H1 (cell line): ENCODE measurements around the gene KLHL10. TPM values are rescaled to one million over a fixed set of nuclear protein-coding genes. Genes with fewer than 3 reads are reported as not detected.

Experiments
- CTCF ChIA-PET: fragments of 300-600 bp; sonication (Branson Sonifier 250); formaldehyde crosslinking; loops from one replicate; lab custom pipeline; 2021; ENCODE audit not compliant: partially characterized antibody; lab: Charles Lee
- POLR2A ChIA-PET: fragments of 300-600 bp; sonication (Branson Sonifier 250); formaldehyde crosslinking; loops from one replicate; lab custom pipeline; 2021; ENCODE audit warnings: inconsistent platforms; ENCODE audit not compliant: partially characterized antibody; lab: Charles Lee
- DNase-seq, 2 experiments: peaks; one replicate each; pipeline versions ENCODE4 v3.0.0 to v3.0.0-alpha.2; 2010 to 2022; ENCODE audit warnings: low spot score in 2 of 2, low read depth in 1 of 2, mixed read lengths in 1 of 2
- FAIRE-seq: peaks from 2 replicates; lab custom pipeline; 2011; peaks lifted over from hg19 to GRCh38; lab: Jason Lieb, UNC
- H2AFZ ChIP-seq: 2 replicates; pipeline ENCODE4 v1.8.1; 2012; ENCODE audit warnings: low read length, inconsistent platforms
- H2AK5ac ChIP-seq: 2 replicates; pipeline ENCODE4 v1.6.1; 2013; ENCODE audit warnings: low read depth, low read length
- H2BK120ac ChIP-seq: replicated peaks from 2 replicates; pipeline ENCODE3; 2013; ENCODE audit warnings: low read depth, low read length, inconsistent platforms
- H2BK12ac ChIP-seq: 2 replicates; pipeline ENCODE4 v1.6.1; 2013; ENCODE audit warnings: low read depth, low read length
- H2BK15ac ChIP-seq: 2 replicates; pipeline ENCODE4 v1.6.1; 2013; ENCODE audit warnings: low read length
- H2BK20ac ChIP-seq: 2 replicates; pipeline ENCODE4 v1.6.1; 2013; ENCODE audit warnings: low read length
- H2BK5ac ChIP-seq: 2 replicates; pipeline ENCODE4 v1.6.1; 2013; ENCODE audit warnings: low read depth, low read length
- H3K14ac ChIP-seq: 2 replicates; pipeline ENCODE4 v1.6.1; 2013; ENCODE audit warnings: inconsistent platforms; ENCODE audit not compliant: insufficient read length
- H3K18ac ChIP-seq: 2 replicates; pipeline ENCODE4 v1.6.1; 2013; ENCODE audit warnings: low read length; ENCODE audit errors: extremely low read depth
- H3K23ac ChIP-seq: 2 replicates; pipeline ENCODE4 v1.6.1; 2013; ENCODE audit warnings: inconsistent platforms; ENCODE audit not compliant: insufficient read length
- H3K23me2 ChIP-seq: 2 replicates; pipeline ENCODE4 v1.6.1; 2013; ENCODE audit warnings: low read depth, low read length
- H3K27ac ChIP-seq: 2 replicates; pipeline ENCODE4 v1.6.1; 2011; ENCODE audit warnings: low read depth, low read length, inconsistent platforms
- H3K27me3 ChIP-seq, 4 experiments: replicated peaks in 1 of 4; 1 replicate in 1 of 4; 2 replicates in 3 of 4; pipeline versions ENCODE4 v1.6.1 to v1.8.1; 2011 to 2013; ENCODE audit warnings: low read length in 3 of 4, mild to moderate bottlenecking in 3 of 4, inconsistent platforms in 2 of 4, mixed read lengths in 2 of 4, moderate library complexity in 1 of 4; ENCODE audit not compliant: control insufficient read depth in 3 of 4, insufficient read depth in 3 of 4; ENCODE audit errors: extremely low read depth in 1 of 4
- H3K36me3 ChIP-seq, 4 experiments: 2 replicates each; pipeline versions ENCODE4 v1.6.1 to v1.8.1; 2011 to 2013; ENCODE audit warnings: mild to moderate bottlenecking in 4 of 4, low read length in 3 of 4, moderate library complexity in 2 of 4, control low read depth in 1 of 4, inconsistent platforms in 1 of 4; ENCODE audit not compliant: insufficient read depth in 4 of 4, control insufficient read depth in 2 of 4
- H3K4ac ChIP-seq: replicated peaks from 2 replicates; pipeline ENCODE3; 2013; ENCODE audit warnings: low read length, low read depth, mixed read lengths, inconsistent platforms; ENCODE audit not compliant: insufficient read length
- H3K4me1 ChIP-seq, 4 experiments: replicated peaks in 1 of 4; 1 replicate in 1 of 4; 2 replicates in 3 of 4; pipeline versions ENCODE4 v1.6.1 to v1.8.1; 2011 to 2013; ENCODE audit warnings: low read length in 3 of 4, inconsistent platforms in 2 of 4, mixed read lengths in 1 of 4; ENCODE audit not compliant: insufficient read depth in 4 of 4, control insufficient read depth in 3 of 4
- H3K4me2 ChIP-seq, 2 experiments: 2 replicates each; pipeline versions ENCODE4 v1.6.1 to v1.8.1; 2011 to 2013; ENCODE audit warnings: low read depth in 2 of 2, low read length in 2 of 2, control low read depth in 1 of 2, inconsistent platforms in 1 of 2, mild to moderate bottlenecking in 1 of 2; ENCODE audit not compliant: insufficient read depth in 1 of 2
- H3K4me3 ChIP-seq, 4 experiments: fragments of 200-600, 300-600 bp in 1 of 4; sonication (generic), shearing (Covaris generic), sonication (Bioruptor Twin) in 1 of 4; 2 replicates each; pipeline versions ENCODE4 v1.5.1 to v1.8.1; 2011 to 2016; ENCODE audit warnings: low read length in 4 of 4, low read depth in 3 of 4, control low read depth in 2 of 4, inconsistent platforms in 2 of 4, mild to moderate bottlenecking in 2 of 4, mixed read lengths in 1 of 4, moderate library complexity in 1 of 4; ENCODE audit not compliant: insufficient read depth in 2 of 4; ENCODE audit errors: extremely low read depth in 1 of 4
- H3K56ac ChIP-seq: replicated peaks from 2 replicates; pipeline ENCODE3; 2013; ENCODE audit warnings: low read depth, mild to moderate bottlenecking, mixed read lengths, low read length, inconsistent platforms; ENCODE audit not compliant: insufficient read length
- H3K79me1 ChIP-seq: 2 replicates; pipeline ENCODE4 v1.6.1; 2013; ENCODE audit warnings: low read depth, low read length, control low read depth
- H3K79me2 ChIP-seq, 2 experiments: 2 replicates each; pipeline versions ENCODE4 v1.6.1 to v1.8.1; 2012 to 2013; ENCODE audit warnings: low read length in 2 of 2, mild to moderate bottlenecking in 2 of 2, inconsistent platforms in 1 of 2; ENCODE audit not compliant: insufficient read depth in 2 of 2, control insufficient read depth in 1 of 2
- H3K9ac ChIP-seq, 4 experiments: replicated peaks in 1 of 4; 1 replicate in 1 of 4; 2 replicates in 3 of 4; pipeline versions ENCODE4 v1.6.1 to v1.8.1; 2011 to 2013; ENCODE audit warnings: low read depth in 3 of 4, low read length in 3 of 4, control low read depth in 2 of 4, mild to moderate bottlenecking in 2 of 4, moderate library complexity in 2 of 4, inconsistent platforms in 1 of 4; ENCODE audit errors: extremely low read depth in 1 of 4
- H3K9me3 ChIP-seq, 2 experiments: 2 replicates each; pipeline versions ENCODE4 v1.6.1 to v1.8.1; 2012 to 2013; ENCODE audit warnings: mild to moderate bottlenecking in 2 of 2, moderate library complexity in 2 of 2, control low read depth in 1 of 2, inconsistent platforms in 1 of 2, low read depth in 1 of 2, low read length in 1 of 2, mixed read lengths in 1 of 2; ENCODE audit not compliant: insufficient read depth in 2 of 2
- H4K20me1 ChIP-seq, 2 experiments: replicated peaks in 1 of 2; 2 replicates each; pipeline versions ENCODE3 to v1.8.1; 2011 to 2013; ENCODE audit warnings: inconsistent platforms in 2 of 2, low read length in 2 of 2, mild to moderate bottlenecking in 1 of 2; ENCODE audit not compliant: insufficient read depth in 2 of 2, control insufficient read depth in 1 of 2
- H4K5ac ChIP-seq: 2 replicates; pipeline ENCODE4 v1.6.1; 2013; ENCODE audit warnings: low read length, low read depth, mixed read lengths, inconsistent platforms; ENCODE audit not compliant: insufficient read length
- H4K8ac ChIP-seq: 2 replicates; pipeline ENCODE4 v1.8.0; 2013; ENCODE audit warnings: mild to moderate bottlenecking, moderate library complexity, low read length, inconsistent platforms; ENCODE audit not compliant: insufficient read depth; ENCODE audit errors: extremely low read depth
- H4K91ac ChIP-seq: replicated peaks from 2 replicates; pipeline ENCODE3; 2013; ENCODE audit warnings: low read length, mixed read lengths, inconsistent platforms; ENCODE audit not compliant: insufficient read length
- ASH2L ChIP-seq: fragments of 200-600, 300-600 bp; sonication (generic); IDR thresholded peaks from one replicate; pipeline ENCODE4 v1.7.1; 2017; ENCODE audit warnings: low read length
- GTF2F1 ChIP-seq: IDR thresholded peaks from 2 replicates; pipeline ENCODE4 v1.6.1; 2012; ENCODE audit warnings: low read depth, low read length, improper control_type of control experiment, borderline replicate concordance
- YY1 ChIP-seq: IDR thresholded peaks from 2 replicates; pipeline ENCODE4 v1.6.1; 2011; ENCODE audit warnings: low read depth, mild to moderate bottlenecking, low read length
- WGBS, 2 experiments: shearing (Covaris generic) in 1 of 2; methylation state at CpG; one replicate each; pipeline versions ENCODE4 v1.1.6 to v1.1.7; 2013 to 2015; ENCODE audit warnings: low lambda C conversion rate in 2 of 2, mixed read lengths in 2 of 2, inconsistent platforms in 1 of 2, low coverage in 1 of 2, missing lambda C conversion rate in 1 of 2; ENCODE audit not compliant: insufficient replicate concordance in 2 of 2, insufficient coverage in 1 of 2, insufficient read length in 1 of 2; ENCODE audit errors: extremely low coverage in 1 of 2, missing lambda C conversion rate in 1 of 2; 5-methylcytosine and 5-hydroxymethylcytosine counted together
- polyA plus RNA-seq, 7 experiments: library from polyadenylated mRNA; depleted of rRNA in 3 of 7; stranded (reverse) in 5 of 7; unstranded in 2 of 7; fragments of >200 nt in 5 of 7; fragments of 200-250 nt in 2 of 7; gene quantifications; 1 replicate in 5 of 7; 2 replicates in 1 of 7; 4 replicates in 1 of 7; pipeline versions ENCODE4 v1.2.1 to v1.2.3, GENCODE V29; 2011 to 2013; ENCODE audit warnings: missing spikeins in 2 of 7, mixed read lengths in 2 of 7
- total RNA-seq: library from RNA; stranded (reverse); fragmentation: NEBNext Ultra II Directional; extraction: Animal tissue kit (Norgen Biotek cat#: 25700); gene quantifications from 2 replicates; pipeline ENCODE4 v1.2.1, GENCODE V29; 2021

The KLHL10 gene
- total and polyA plus RNA-seq, 2 of the 8 experiments (the other 6 are each of a cell fraction or from before 2014, with no cell fraction given), result 0.19 to 0.26 TPM

DNA sequence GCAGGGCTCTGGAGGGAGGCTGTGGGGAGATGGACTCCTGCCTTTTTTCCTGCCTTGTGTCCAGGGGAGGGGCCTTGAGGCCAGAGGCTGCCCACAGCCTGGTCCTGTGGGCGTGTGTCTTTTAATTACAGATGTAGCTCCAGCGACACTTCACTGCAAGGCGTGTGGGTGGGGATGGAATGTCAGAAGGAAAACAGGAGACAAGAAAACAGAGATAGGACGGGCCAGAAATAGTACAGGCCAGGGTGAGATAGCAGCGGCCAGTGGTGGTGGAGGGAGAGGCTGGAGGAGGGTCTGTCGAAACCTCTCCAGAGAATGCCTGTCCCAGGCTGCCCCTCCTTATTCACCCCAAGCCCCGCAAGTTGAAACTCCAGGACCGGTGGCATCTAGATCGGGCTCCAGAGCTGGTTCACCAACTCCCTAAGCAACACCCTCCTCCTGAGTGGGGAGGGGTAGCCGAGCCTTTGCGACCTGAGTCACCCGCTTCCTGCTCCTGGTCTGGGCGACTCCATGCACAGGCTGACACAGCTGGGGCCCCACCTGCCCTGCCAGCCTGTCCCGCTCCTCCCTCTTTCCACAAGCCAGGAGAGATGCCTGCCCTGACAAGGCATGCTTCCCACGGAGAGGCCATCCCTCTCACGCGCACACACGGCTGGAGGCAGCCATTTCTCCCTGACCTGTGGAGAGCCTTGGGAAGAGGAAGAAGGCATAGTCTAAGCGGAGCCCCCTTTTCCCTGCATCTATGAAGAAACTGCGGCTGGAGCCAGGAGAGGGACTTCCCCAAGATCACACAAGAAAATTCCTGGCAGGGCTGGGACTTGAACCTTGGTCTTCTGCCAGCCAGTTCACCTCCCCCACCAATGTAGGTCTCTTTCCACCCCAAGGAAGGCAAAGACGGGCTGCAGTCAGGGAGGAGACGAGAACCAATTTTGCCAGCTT, 44.5 kb upstream of the KLHL10 start:
- Histone ChIP-seq H3K56ac (no peak overlapping the region), H2BK20ac (no peak overlapping the region), H2AFZ (no peak overlapping the region), H3K14ac (no peak overlapping the region), H2BK5ac (no peak overlapping the region), H4K5ac (no peak overlapping the region), H3K18ac (peak overlapping the region; percentile 52), H3K79me1 (no peaks in the 10 kb centered on the region), H3K4me3 (peak overlapping the region in 3 of 4 experiments; percentile 15 to 47 (median 29); a peak in 5 of 8 replicates), H4K91ac (no peak overlapping the region), H3K27me3 (peaks cover 0 to 4% (median 2%) of the 10 kb centered on the region in 4 experiments; a peak in 4 of 7 replicates), H4K8ac (no peak overlapping the region; the same call in 1 of the 2 replicates), H3K9me3 (no peaks in the 10 kb centered on the region), H3K23me2 (no peaks in the 10 kb centered on the region; the same call in 1 of the 2 replicates), H2AK5ac (no peak overlapping the region), H2BK12ac (no peak overlapping the region), H2BK15ac (peak overlapping the region; percentile 46; the same call in 1 of the 2 replicates), H3K4me1 (peaks cover 6 to 19% (median 15%) of the 10 kb centered on the region in 4 experiments), H3K79me2 (no peaks in the 10 kb centered on the region), H2BK120ac (no peak overlapping the region), H3K9ac (peak overlapping the region in 2 of 4 experiments; percentile 17 to 29; a peak in 5 of 7 replicates), H4K20me1 (no peaks in the 10 kb centered on the region), H3K23ac (no peak overlapping the region), H3K4me2 (peak overlapping the region; percentile 72 to 79), H3K27ac (no peak overlapping the region; the same call in 1 of the 2 replicates), H3K4ac (no peak overlapping the region), H3K36me3 (no peaks in the 10 kb centered on the region)
- WGBS, 2 experiments, result 35% methylated on average over 21 of the region's 22 CpGs; no CpG with 5 or more reads in 1 of the 2 experiments
- ChIA-PET CTCF (interaction anchor here (0.9 to 2.3 kb wide), 10 partner anchors 8 to 58 kb away, joined by 3 to 11 read pairs (median 4); no protein-coding TSS in a partner anchor), POLR2A (interaction anchor here (0.6 to 4.2 kb wide), 11 partner anchors 8 to 107 kb away, joined by 3 to 41 read pairs (median 4); partner anchors contain the start of genes FKBP10, HAP1, JUP and P3H4)
- TF ChIP-seq ASH2L, result peak; percentile 73
- 0 out of 2 replicates have a peak, but pooled peaks have one; percentile 24 for TF ChIP-seq YY1
- no peak for TF ChIP-seq GTF2F1
- no peak for DNase-seq
- FAIRE-seq, result no peak
